GM12892 (cell line): ENCODE measurements around the gene PRKAG3.

Experiments
- DNase-seq: peaks from one replicate; pipeline ENCODE4 v3.0.0; 2011; ENCODE audit not compliant: insufficient read length
- FAIRE-seq: peaks from 2 replicates; lab custom pipeline; 2011; peaks lifted over from hg19 to GRCh38; lab: Jason Lieb, UNC
- POLR2A ChIP-seq: IDR thresholded peaks from 2 replicates; pipeline ENCODE4 v1.6.1; 2011; ENCODE audit warnings: low read depth, low read length, control low read depth
- POLR2AphosphoS5 ChIP-seq: IDR thresholded peaks from 2 replicates; pipeline ENCODE4 v1.6.1; 2011; ENCODE audit warnings: low read depth, low read length, control low read depth
- TAF1 ChIP-seq: IDR thresholded peaks from 2 replicates; pipeline ENCODE4 v1.6.1; 2011; ENCODE audit warnings: low read depth, mild to moderate bottlenecking, control low read depth, low read length, borderline replicate concordance

The PRKAG3 gene

DNA sequence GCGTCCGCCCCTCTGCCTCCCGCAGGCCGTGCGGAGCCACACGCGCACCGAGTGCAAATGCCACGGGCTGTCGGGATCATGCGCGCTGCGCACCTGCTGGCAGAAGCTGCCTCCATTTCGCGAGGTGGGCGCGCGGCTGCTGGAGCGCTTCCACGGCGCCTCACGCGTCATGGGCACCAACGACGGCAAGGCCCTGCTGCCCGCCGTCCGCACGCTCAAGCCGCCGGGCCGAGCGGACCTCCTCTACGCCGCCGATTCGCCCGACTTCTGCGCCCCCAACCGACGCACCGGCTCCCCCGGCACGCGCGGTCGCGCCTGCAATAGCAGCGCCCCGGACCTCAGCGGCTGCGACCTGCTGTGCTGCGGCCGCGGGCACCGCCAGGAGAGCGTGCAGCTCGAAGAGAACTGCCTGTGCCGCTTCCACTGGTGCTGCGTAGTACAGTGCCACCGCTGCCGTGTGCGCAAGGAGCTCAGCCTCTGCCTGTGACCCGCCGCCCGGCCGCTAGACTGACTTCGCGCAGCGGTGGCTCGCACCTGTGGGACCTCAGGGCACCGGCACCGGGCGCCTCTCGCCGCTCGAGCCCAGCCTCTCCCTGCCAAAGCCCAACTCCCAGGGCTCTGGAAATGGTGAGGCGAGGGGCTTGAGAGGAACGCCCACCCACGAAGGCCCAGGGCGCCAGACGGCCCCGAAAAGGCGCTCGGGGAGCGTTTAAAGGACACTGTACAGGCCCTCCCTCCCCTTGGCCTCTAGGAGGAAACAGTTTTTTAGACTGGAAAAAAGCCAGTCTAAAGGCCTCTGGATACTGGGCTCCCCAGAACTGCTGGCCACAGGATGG, 42.0 kb upstream of the PRKAG3 start:
- no peak for FAIRE-seq
- TF ChIP-seq POLR2AphosphoS5: no peak
- no peak for TF ChIP-seq POLR2A
- TF ChIP-seq TAF1: no peak
- DNase-seq: no peak

DNA sequence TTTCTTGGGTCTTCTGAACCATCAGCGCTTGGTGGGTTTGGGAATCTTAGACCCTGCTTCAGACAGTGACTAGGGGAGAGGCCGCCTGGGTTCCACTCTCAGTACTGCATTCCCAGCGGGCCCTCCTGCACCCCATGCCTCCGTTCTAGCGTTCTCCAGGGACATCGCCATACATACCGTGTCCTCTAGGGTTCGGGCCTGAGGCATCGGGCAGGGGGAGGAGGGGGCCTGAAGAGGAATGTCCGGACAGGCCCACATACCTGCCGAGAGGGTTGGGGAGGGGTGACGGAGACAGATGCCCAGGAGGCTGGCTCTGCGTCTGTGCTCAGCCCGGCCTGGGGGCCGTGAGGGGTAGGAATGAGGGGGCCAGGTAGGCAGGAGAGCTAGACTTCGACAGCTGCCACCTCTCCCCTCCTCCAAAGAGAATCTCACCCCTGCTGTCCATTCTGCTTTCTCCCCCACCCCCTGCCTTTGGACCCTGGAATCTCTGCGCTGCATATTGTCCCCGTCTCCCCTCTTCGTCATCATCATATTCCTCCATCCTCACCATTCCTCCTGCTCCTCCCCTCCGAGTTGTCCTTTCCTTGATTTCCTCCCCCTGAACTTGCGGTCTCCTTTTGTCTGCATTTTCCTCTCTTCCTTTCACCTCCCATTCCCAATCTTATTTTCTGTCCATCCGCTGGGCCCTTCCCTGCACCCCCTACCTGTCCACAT, 41.2 kb upstream of the PRKAG3 start:
- TF ChIP-seq POLR2AphosphoS5 (no peak), TAF1 (no peak), POLR2A (no peak)
- DNase-seq (no peak), FAIRE-seq (no peak)

DNA sequence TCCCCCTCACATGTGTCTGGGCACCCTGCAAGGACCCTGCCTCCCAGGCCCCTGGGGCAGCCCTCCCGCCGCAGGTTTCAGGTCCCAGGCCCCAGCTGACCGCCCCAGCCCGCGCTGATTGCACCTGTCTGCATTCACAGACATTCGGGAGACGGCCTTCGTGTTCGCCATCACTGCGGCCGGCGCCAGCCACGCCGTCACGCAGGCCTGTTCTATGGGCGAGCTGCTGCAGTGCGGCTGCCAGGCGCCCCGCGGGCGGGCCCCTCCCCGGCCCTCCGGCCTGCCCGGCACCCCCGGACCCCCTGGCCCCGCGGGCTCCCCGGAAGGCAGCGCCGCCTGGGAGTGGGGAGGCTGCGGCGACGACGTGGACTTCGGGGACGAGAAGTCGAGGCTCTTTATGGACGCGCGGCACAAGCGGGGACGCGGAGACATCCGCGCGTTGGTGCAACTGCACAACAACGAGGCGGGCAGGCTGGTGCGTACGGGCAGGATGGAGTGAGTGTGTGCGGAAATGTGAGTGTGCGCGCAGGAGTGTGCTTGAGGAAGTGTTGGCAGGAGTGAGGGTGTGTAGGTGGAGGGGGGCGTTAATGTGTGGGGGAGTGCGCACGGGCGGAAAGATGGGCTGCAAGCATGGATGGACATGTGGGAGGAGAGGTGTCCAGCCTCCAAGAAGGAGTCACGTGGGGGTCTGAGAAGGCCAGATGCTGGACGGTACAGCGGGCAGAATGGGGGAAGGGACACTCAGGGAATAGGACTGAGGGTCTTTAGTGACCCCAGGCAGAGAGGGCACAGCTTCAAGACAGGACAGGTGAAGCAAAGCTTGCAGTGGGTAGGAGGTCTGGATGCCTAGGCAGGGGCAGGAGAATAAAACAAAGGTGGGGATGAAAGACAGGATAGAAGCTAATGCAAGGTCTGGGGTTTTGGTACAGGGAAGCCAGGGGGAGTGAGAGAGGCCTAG, 40.0 kb upstream of the PRKAG3 start:
- peak; percentile 50 for FAIRE-seq
- DNase-seq: no peak
- TF ChIP-seq POLR2A (no peak), POLR2AphosphoS5 (no peak), TAF1 (no peak)

GRCh38 chr2:218870984-218871344, 39.4 kb upstream of the PRKAG3 start:
- DNase-seq (no peak), FAIRE-seq (peak; percentile 63)
- TF ChIP-seq POLR2A (no peak), POLR2AphosphoS5 (no peak), TAF1 (no peak)

DNA sequence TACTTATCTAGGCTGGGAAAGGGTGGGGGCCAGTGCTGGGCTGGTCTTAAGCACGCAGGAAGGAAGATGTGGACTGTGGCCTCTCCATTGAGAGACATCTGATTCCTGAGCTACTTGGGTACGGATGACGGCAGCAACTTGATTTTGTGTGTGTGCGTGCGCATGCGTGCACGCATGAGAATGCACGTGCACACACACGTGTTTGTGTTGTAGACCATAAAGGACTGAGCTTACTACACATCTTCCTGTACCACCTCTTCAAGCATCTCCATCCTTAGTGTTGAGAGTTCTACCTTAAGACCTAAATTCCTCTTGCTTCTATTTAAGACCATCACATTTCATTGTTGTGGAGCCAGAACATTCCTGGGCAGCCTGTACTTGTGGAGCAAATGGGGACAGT, 37.5 kb upstream of the PRKAG3 start:
- FAIRE-seq (no peak), DNase-seq (no peak)
- TF ChIP-seq POLR2A (no peak), TAF1 (no peak), POLR2AphosphoS5 (no peak)

- no peak for TF ChIP-seq POLR2AphosphoS5
- TF ChIP-seq POLR2A: no peak
- TF ChIP-seq TAF1: no peak
- no peak for DNase-seq
- no peak for FAIRE-seq
Observed at GRCh38 chr2:218867900-218868299, 36.3 kb upstream of the PRKAG3 start.

GRCh38 chr2:218865999-218866398, 34.4 kb upstream of the PRKAG3 start:
- no peak for FAIRE-seq

DNA sequence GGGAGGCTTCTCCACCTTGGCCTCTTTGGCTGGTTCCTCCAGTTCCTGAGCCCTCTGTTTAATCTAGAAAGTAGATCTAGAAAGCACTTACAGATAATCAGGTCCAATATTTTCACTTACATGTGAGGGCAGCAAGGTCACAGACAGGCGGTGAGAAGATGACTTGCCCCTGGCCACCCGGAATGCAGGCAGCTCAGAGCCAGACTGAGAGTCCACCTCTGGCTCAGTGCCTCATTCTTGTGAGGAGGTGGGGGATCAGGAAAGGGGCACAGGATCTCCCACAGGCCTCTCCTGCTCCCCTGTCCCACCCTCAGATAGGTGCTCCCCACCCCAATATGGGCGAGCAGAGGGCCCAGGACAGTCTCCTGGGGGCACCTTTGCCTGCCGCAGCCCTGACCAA, 33.8 kb upstream of the PRKAG3 start:
- TF ChIP-seq TAF1 (no peak), POLR2AphosphoS5 (no peak), POLR2A (no peak)
- FAIRE-seq (no peak), DNase-seq (no peak)

More at GRCh38 chr2:218865999-218866398, 34.4 kb upstream of the PRKAG3 start:
- no peak for DNase-seq
- TF ChIP-seq TAF1 (no peak), POLR2AphosphoS5 (no peak), POLR2A (no peak)

- no peak for FAIRE-seq
- TF ChIP-seq POLR2AphosphoS5 (no peak), POLR2A (no peak), TAF1 (no peak)
- no peak for DNase-seq
Observed at GRCh38 chr2:218863021-218863520, 31.5 kb upstream of the PRKAG3 start.

DNA sequence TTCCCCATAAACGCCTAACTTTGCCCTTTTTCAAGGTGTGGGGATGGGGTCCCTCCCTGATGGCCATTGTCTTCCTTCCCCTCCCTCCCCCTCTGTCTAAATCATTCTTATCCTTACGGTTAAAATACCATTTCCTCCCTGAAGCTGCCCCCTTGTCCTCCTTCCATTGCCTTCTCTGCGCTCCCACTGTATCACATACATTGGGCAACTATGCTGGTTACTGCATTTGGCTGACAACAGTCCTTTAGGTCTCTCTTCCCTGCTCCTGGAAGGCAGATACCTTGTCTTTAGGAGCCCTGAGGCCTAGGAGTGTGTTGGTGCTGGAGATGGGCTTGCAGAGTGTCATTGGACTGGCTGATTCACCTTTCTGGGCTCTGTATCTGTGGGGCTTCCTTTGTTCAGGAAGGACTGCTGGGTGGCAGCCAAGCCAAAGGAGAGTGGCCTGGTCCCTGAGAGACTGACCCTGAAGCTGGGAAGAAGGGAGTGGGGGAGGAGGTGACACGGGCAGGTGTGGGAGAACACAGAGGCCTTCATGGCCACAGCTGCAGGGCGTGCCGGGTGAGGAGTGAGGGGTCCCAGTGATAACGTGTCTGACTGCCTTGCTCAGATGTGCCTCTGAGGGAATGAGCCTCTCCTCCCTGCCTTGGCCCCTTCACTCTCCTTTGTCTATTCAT, 30.2 kb upstream of the PRKAG3 start:
- DNase-seq (no peak), FAIRE-seq (no peak)
- no peak for TF ChIP-seq POLR2A
- TF ChIP-seq POLR2AphosphoS5: no peak
- TF ChIP-seq TAF1: no peak

- no peak for DNase-seq
Observed at GRCh38 chr2:218860950-218861381, 29.4 kb upstream of the PRKAG3 start.

More at GRCh38 chr2:218860950-218861381, 29.4 kb upstream of the PRKAG3 start:
- TF ChIP-seq POLR2AphosphoS5 (no peak), TAF1 (no peak), POLR2A (no peak)
- no peak for FAIRE-seq
